CD8-positive, alpha-beta memory T cell (primary cell): ENCODE data around the gene DOLPP1. TPM values are rescaled to one million over a fixed set of nuclear protein-coding genes. Genes with fewer than 3 reads are reported as not detected.

ENCODE experiments used
- CTCF ChIA-PET: fragments of 350-600 bp; sonication (Branson Sonifier 250); formaldehyde crosslinking; loops from one replicate; lab custom pipeline; 2021; ENCODE audit warnings: antibody characterized with exemption; lab: Charles Lee
- POLR2A ChIA-PET: fragments of 350-600 bp; sonication (Branson Sonifier 250); formaldehyde crosslinking; loops from one replicate; lab custom pipeline; 2021; ENCODE audit warnings: antibody characterized with exemption; lab: Charles Lee
- DNase-seq, 5 donors: peaks; one replicate each; pipeline versions ENCODE4 v3.0.0 to v3.0.0-alpha.2; 2020 to 2022; ENCODE audit warnings: mixed read lengths in 1 of 5
- H3K27ac ChIP-seq: one replicate; pipeline ENCODE4 v1.7.0; 2013; ENCODE audit warnings: low read depth, mild to moderate bottlenecking, low read length, moderate library complexity
- H3K27me3 ChIP-seq: 2 replicates; pipeline ENCODE4 v1.7.0; 2013; ENCODE audit warnings: low read length, mild to moderate bottlenecking; ENCODE audit not compliant: insufficient read depth, poor library complexity, severe bottlenecking
- H3K36me3 ChIP-seq: 2 replicates; pipeline ENCODE4 v1.7.0; 2013; ENCODE audit warnings: mild to moderate bottlenecking, low read length, moderate library complexity; ENCODE audit not compliant: insufficient read depth
- H3K4me1 ChIP-seq: 2 replicates; pipeline ENCODE4 v1.7.0; 2013; ENCODE audit warnings: mild to moderate bottlenecking, low read length, moderate library complexity; ENCODE audit not compliant: insufficient read depth
- H3K4me3 ChIP-seq: 2 replicates; pipeline ENCODE4 v1.7.0; 2013; ENCODE audit warnings: mild to moderate bottlenecking, low read length
- H3K9me3 ChIP-seq: 2 replicates; pipeline ENCODE4 v1.7.0; 2013; ENCODE audit warnings: mild to moderate bottlenecking, low read length
- H3K27ac Mint-ChIP-seq, 8 donors: one replicate each; pipeline ENCODE4 v1.8.0; 2020 to 2021; ENCODE audit warnings: mixed read lengths in 8 of 8, mild to moderate bottlenecking in 6 of 8, inconsistent platforms in 3 of 8, moderate library complexity in 3 of 8
- H3K27me3 Mint-ChIP-seq, 2 donors: one replicate each; pipeline ENCODE4 v1.8.0; 2020 to 2021; ENCODE audit warnings: mixed read lengths in 2 of 2, mild to moderate bottlenecking in 1 of 2, moderate library complexity in 1 of 2
- H3K36me3 Mint-ChIP-seq, 3 donors: one replicate each; pipeline ENCODE4 v1.8.0; 2020 to 2021; ENCODE audit warnings: mixed read lengths in 3 of 3, inconsistent platforms in 1 of 3, mild to moderate bottlenecking in 1 of 3
- H3K4me1 Mint-ChIP-seq, 3 donors: one replicate each; pipeline ENCODE4 v1.8.0; 2020 to 2021; ENCODE audit warnings: mixed read lengths in 3 of 3, inconsistent platforms in 1 of 3, mild to moderate bottlenecking in 1 of 3
- H3K4me3 Mint-ChIP-seq, 7 donors: one replicate each; pipeline ENCODE4 v1.8.0; 2020 to 2021; ENCODE audit warnings: mixed read lengths in 7 of 7, mild to moderate bottlenecking in 6 of 7, moderate library complexity in 4 of 7, inconsistent platforms in 2 of 7
- H3K9me3 Mint-ChIP-seq, 5 donors: one replicate each; pipeline ENCODE4 v1.8.0; 2020 to 2022; ENCODE audit warnings: mixed read lengths in 5 of 5, mild to moderate bottlenecking in 3 of 5, moderate library complexity in 2 of 5, inconsistent platforms in 1 of 5
- polyA plus RNA-seq: library from polyadenylated mRNA; unstranded; fragments of 300-500 nt; fragmentation: Illumina TruSeq; gene quantifications from one replicate; pipeline ENCODE4 v1.2.3, GENCODE V29; 2021
- total RNA-seq, 2 experiments: library from RNA; stranded (reverse); gene quantifications; one replicate each; pipeline ENCODE4 v1.2.3, GENCODE V29; 2021

DOLPP1 gene
- total and polyA plus RNA-seq, 3 experiments from 2014 or later = 15.3 to 30.2 (median 27.8) TPM

DNA sequence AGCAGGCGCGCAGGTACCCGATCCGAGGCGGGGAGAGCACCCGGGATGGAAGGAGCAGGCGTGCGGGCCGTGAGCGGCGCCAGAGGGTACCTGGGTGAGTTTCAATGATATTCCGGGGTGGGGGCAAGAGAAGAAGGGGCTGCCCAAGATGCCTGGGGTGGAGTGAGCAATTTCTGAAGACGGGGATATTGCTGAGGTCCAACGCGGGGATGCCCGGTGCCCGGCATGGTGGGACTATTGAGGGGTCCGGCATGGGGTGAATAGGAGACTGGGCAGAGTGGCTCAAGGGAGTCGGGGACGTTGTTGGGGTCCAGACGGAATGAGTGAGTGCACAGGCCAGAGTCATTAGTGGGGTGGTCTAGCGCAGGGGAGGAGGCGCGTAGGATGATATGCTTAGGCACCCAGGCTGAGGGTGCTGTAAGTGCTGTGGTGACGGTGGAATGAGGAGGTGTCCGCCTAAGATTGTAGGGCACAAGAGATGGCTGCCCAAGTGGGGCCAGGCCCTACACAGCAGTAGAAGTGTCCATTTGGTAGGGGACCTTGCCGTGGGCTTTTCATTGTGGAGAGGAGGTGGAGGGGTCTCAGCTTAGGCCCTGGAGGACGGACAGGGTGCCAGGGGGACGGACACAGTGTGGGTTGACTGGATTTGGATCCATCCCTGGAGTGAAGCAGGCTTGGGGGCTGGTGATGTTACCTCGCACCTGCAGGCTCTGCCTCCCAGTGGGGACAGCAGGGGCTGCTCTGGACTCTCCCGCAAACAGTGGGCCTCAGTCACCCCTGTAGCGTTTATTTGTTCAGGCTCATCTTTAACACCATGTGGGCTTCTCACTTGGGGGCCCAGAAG lies 43.8 kb upstream of the DOLPP1 start:
- Mint-ChIP-seq H3K9me3 (no peaks in the 10 kb centered on the region), H3K36me3 (peaks cover 0 to 23% (median 2%) of the 10 kb centered on the region in 3 donors), H3K4me3 (peak overlapping the region; percentile 95 to 100 (median 97)), H3K27ac (peak overlapping the region; percentile 72 to 97 (median 92)), H3K27me3 (no peaks in the 10 kb centered on the region), H3K4me1 (peaks cover 36 to 45% (median 38%) of the 10 kb centered on the region in 3 donors)
- ChIA-PET CTCF (interaction anchor here (0.6 to 1.0 kb wide), 3 partner anchors 9 to 103 kb away, joined by 3 read pairs; partner anchors contain the start of gene SH3GLB2), POLR2A (interaction anchor here (0.5 to 1.0 kb wide), 3 partner anchors 9 to 1060 kb away, joined by 3 to 5 read pairs (median 4); partner anchors contain the start of gene SH3GLB2)
- H3K4me1 ChIP-seq = peaks cover 30% of the 10 kb centered on the region
- no peaks in the 10 kb centered on the region for H3K27me3 ChIP-seq
- H3K36me3 ChIP-seq = peaks cover 6% of the 10 kb centered on the region
- H3K9me3 ChIP-seq = no peaks in the 10 kb centered on the region
- peak overlapping the region; percentile 83 for H3K4me3 ChIP-seq
- DNase-seq = no peak
- peak overlapping the region; percentile 74 for H3K27ac ChIP-seq

DNA sequence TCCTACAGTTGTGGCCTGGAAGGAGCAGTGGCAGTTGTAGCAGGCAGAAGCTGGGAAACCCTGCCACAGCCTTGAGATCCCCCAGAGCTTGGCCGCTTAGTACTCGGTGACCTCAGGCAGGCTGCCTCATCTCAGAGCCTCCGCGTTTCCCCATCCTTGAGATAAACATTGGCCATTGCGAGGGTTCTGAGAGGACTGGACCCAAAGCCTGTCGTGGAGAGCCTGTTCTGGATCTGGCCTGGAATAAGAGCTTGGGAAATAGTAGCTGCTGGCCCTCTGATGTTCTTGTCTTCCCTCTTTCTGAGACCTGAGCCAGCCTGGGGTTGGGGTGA lies 43.2 kb upstream of the DOLPP1 start:
- Mint-ChIP-seq H3K36me3 (peaks cover 0 to 29% (median 3%) of the 10 kb centered on the region in 3 donors), H3K9me3 (no peaks in the 10 kb centered on the region), H3K27me3 (no peaks in the 10 kb centered on the region), H3K27ac (peak overlapping the region in 5 of 8 donors; percentile 29 to 65 (median 44)), H3K4me3 (peak overlapping the region; percentile 95 to 100 (median 97)), H3K4me1 (peaks cover 36 to 48% (median 38%) of the 10 kb centered on the region in 3 donors)
- Histone ChIP-seq H3K27me3 (no peaks in the 10 kb centered on the region), H3K4me3 (peak overlapping the region; percentile 83), H3K4me1 (peaks cover 30% of the 10 kb centered on the region), H3K27ac (peak overlapping the region; percentile 74), H3K9me3 (no peaks in the 10 kb centered on the region), H3K36me3 (peaks cover 11% of the 10 kb centered on the region)
- ChIA-PET CTCF (interaction anchor here (0.6 to 1.0 kb wide), 2 partner anchors 9 to 94 kb away, joined by 3 read pairs; partner anchors contain the start of gene SH3GLB2), POLR2A (interaction anchor here (1.1 kb wide), 1 partner anchor 10 kb away, joined by 7 read pairs; the partner anchor contains the start of gene SH3GLB2)
- no peak for DNase-seq

DNA sequence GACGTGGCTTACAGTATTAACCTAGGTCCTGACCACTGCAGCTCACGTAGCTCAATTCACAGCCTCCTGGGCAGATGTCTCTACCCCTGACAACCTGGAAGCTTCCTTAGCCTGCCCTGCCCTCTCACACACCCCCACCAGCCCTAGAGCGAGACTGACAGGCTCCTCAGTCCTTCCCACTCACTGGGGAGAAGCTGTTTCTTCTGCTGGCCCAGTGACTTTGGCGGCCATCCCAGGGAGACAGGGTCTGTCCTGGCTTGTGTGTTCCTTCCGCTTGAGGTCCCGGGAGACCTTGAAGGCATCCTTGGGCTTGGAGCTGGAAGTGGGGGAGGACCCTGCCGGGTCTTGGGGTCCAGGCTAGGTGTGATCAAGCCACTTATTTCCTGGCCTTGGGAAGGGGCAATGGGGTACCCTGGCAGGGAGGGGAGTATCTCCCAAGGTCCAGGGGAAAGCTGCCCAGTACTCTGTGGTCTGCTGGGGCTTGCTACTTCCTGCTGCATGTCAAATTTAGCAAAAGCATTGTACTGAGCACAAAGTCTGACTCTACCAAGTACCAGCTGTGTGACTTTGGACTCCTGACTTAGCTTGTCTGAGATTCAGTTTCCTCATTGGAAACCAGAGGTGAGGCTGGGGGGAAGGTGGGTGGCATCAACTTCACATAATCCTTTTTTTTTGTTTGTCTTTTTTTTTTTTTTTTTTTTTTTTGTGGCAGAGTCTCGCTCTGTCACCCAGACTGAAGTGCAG lies 42.6 kb upstream of the DOLPP1 start:
- Histone ChIP-seq H3K27me3 (no peaks in the 10 kb centered on the region), H3K4me3 (no peak overlapping the region), H3K4me1 (peaks cover 30% of the 10 kb centered on the region), H3K36me3 (peaks cover 11% of the 10 kb centered on the region), H3K9me3 (no peaks in the 10 kb centered on the region), H3K27ac (peak overlapping the region; percentile 74)
- Mint-ChIP-seq H3K4me1 (peaks cover 36 to 48% (median 38%) of the 10 kb centered on the region in 3 donors), H3K27me3 (no peaks in the 10 kb centered on the region), H3K36me3 (peaks cover 0 to 35% (median 3%) of the 10 kb centered on the region in 3 donors), H3K4me3 (peak overlapping the region; percentile 95 to 100 (median 97)), H3K9me3 (no peaks in the 10 kb centered on the region), H3K27ac (peak overlapping the region in 7 of 8 donors; percentile 21 to 68 (median 44))
- CTCF ChIA-PET = interaction anchor here (0.6 to 1.0 kb wide), 3 partner anchors 10 to 93 kb away, joined by 3 read pairs; partner anchors contain the start of gene SH3GLB2
- no peak for DNase-seq
- POLR2A ChIA-PET = interaction anchor here (0.7 to 1.1 kb wide), 3 partner anchors 10 to 821 kb away, joined by 6 to 19 read pairs (median 7); partner anchors contain the start of gene SH3GLB2

GRCh38 chr9:129040113-129040643 lies 40.7 kb upstream of the DOLPP1 start:
- no peaks in the 10 kb centered on the region for H3K27me3 Mint-ChIP-seq
- H3K27ac Mint-ChIP-seq = peak overlapping the region in 1 of 8 donors; percentile 47
- H3K36me3 Mint-ChIP-seq = peaks cover 4 to 44% (median 6%) of the 10 kb centered on the region in 3 donors
- peaks cover 30% of the 10 kb centered on the region for H3K4me1 ChIP-seq
- H3K27me3 ChIP-seq = no peaks in the 10 kb centered on the region
- ChIA-PET CTCF (no interaction called here), POLR2A (no interaction called here)
- DNase-seq = no peak
- H3K27ac ChIP-seq = peak overlapping the region; percentile 31
- H3K36me3 ChIP-seq = peaks cover 11% of the 10 kb centered on the region
- peaks cover 36 to 48% (median 38%) of the 10 kb centered on the region in 3 donors for H3K4me1 Mint-ChIP-seq
- peak overlapping the region in 2 of 7 donors; percentile 68 to 71 for H3K4me3 Mint-ChIP-seq
- H3K9me3 ChIP-seq = no peaks in the 10 kb centered on the region
- H3K4me3 ChIP-seq = no peak overlapping the region
- H3K9me3 Mint-ChIP-seq = no peaks in the 10 kb centered on the region

DNA sequence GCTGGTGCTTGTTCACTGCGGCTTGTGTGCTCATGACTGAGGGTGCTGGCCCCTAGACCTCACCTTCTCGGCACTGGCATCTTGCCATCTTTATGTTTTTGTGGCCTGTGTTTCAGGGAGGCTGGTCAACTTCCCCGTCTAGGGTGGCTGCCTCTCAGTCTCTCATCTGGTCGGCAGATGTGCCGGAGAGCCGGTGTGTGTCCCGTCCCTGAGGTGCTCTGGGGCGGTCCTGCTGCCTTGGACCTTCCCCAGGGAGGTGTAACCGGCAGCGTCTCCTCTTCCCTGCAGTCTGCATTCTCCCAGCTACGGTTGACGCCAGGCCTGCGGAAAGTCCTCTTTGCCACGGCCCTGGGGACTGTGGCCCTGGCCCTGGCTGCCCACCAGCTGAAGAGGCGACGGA lies 38.9 kb upstream of the DOLPP1 start:
- no peak overlapping the region for H3K27ac Mint-ChIP-seq
- peaks cover 23% of the 10 kb centered on the region for H3K4me1 ChIP-seq
- H3K36me3 Mint-ChIP-seq = peaks cover 4 to 43% (median 6%) of the 10 kb centered on the region in 3 donors
- ChIA-PET POLR2A (no interaction called here), CTCF (no interaction called here)
- no peaks in the 10 kb centered on the region for H3K27me3 ChIP-seq
- H3K9me3 Mint-ChIP-seq = no peaks in the 10 kb centered on the region
- no peaks in the 10 kb centered on the region for H3K9me3 ChIP-seq
- no peak overlapping the region for H3K4me3 ChIP-seq
- H3K27me3 Mint-ChIP-seq = no peaks in the 10 kb centered on the region
- H3K36me3 ChIP-seq = peaks cover 11% of the 10 kb centered on the region
- H3K4me3 Mint-ChIP-seq = no peak overlapping the region
- H3K27ac ChIP-seq = no peak overlapping the region
- DNase-seq = no peak
- H3K4me1 Mint-ChIP-seq = peaks cover 23 to 35% (median 29%) of the 10 kb centered on the region in 3 donors

DNA sequence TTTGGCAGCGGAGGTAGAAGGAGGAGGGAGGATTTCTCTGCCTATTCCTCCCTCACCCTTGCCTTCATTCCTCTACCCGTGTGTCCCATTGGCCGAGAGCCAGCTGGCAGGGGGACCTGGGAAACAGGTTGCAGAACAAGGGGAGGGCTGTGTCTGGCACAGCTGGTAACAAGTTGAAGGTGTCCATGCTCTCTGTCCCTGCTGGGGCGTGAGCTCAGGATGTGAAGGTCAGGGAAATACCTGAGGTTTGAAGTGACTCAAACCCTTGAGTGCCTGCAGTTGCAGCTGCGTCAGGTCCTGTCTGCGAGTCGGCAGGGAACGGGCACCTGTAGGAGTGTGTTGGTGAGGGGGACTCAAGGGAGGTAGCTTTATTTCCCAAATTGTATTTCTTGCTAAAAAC lies 28.3 kb upstream of the DOLPP1 start:
- H3K27ac ChIP-seq = no peak overlapping the region
- H3K27me3 ChIP-seq = no peaks in the 10 kb centered on the region
- DNase-seq = no peak
- no peak overlapping the region for H3K4me3 ChIP-seq
- H3K36me3 ChIP-seq = peaks cover 10% of the 10 kb centered on the region
- H3K9me3 Mint-ChIP-seq = no peaks in the 10 kb centered on the region
- H3K27ac Mint-ChIP-seq = peak overlapping the region in 1 of 8 donors; percentile 36
- ChIA-PET CTCF (no interaction called here), POLR2A (no interaction called here)
- no peaks in the 10 kb centered on the region for H3K4me1 ChIP-seq
- no peak overlapping the region for H3K4me3 Mint-ChIP-seq
- H3K9me3 ChIP-seq = no peaks in the 10 kb centered on the region
- H3K36me3 Mint-ChIP-seq = peaks cover 0 to 69% (median 9%) of the 10 kb centered on the region in 3 donors
- no peaks in the 10 kb centered on the region for H3K4me1 Mint-ChIP-seq
- H3K27me3 Mint-ChIP-seq = no peaks in the 10 kb centered on the region

GRCh38 chr9:129053020-129053419 lies 27.9 kb upstream of the DOLPP1 start:
- Histone ChIP-seq H3K27me3 (no peaks in the 10 kb centered on the region), H3K27ac (no peak overlapping the region), H3K4me3 (no peak overlapping the region), H3K4me1 (no peaks in the 10 kb centered on the region), H3K9me3 (no peaks in the 10 kb centered on the region), H3K36me3 (peaks cover 10% of the 10 kb centered on the region)
- no peaks in the 10 kb centered on the region for H3K9me3 Mint-ChIP-seq
- ChIA-PET CTCF (no interaction called here), POLR2A (no interaction called here)
- no peaks in the 10 kb centered on the region for H3K27me3 Mint-ChIP-seq
- no peak overlapping the region for H3K4me3 Mint-ChIP-seq
- H3K4me1 Mint-ChIP-seq = no peaks in the 10 kb centered on the region
- H3K36me3 Mint-ChIP-seq = peaks cover 0 to 69% (median 11%) of the 10 kb centered on the region in 3 donors
- H3K27ac Mint-ChIP-seq = peak overlapping the region in 1 of 8 donors; percentile 43
- no peak for DNase-seq
